Small intestine (tissue), 7 donors: ENCODE data around the gene EDN1. TPM values are rescaled to one million over a fixed set of nuclear protein-coding genes. Genes with fewer than 3 reads are reported as not detected.

Experiments used
- DNase-seq, 2 donors: peaks; one replicate each; pipeline versions ENCODE4 v3.0.0 to v3.0.0-alpha.2; 2013
- FAIRE-seq: peaks from 2 replicates; lab custom pipeline; 2012; peaks lifted over from hg19 to GRCh38; lab: Jason Lieb, UNC
- H3K27ac ChIP-seq, 3 donors: one replicate each; pipeline ENCODE4 v1.5.1; 2013; ENCODE audit warnings: low read length in 2 of 3, mild to moderate bottlenecking in 2 of 3, control low read depth in 1 of 3, inconsistent platforms in 1 of 3, low read depth in 1 of 3, moderate library complexity in 1 of 3
- H3K27me3 ChIP-seq, 3 donors: one replicate each; pipeline ENCODE4 v1.6.1; 2013; ENCODE audit warnings: low read length in 3 of 3, inconsistent platforms in 1 of 3; ENCODE audit not compliant: control insufficient read depth in 3 of 3, insufficient read depth in 3 of 3
- H3K36me3 ChIP-seq, 3 donors: one replicate each; pipeline ENCODE4 v1.6.1; 2013; ENCODE audit warnings: low read length in 3 of 3, inconsistent platforms in 1 of 3, low read depth in 1 of 3, mild to moderate bottlenecking in 1 of 3, moderate library complexity in 1 of 3; ENCODE audit not compliant: control insufficient read depth in 3 of 3, insufficient read depth in 2 of 3
- H3K4me1 ChIP-seq, 3 donors: one replicate each; pipeline ENCODE4 v1.6.1; 2013; ENCODE audit warnings: low read length in 2 of 3, inconsistent platforms in 1 of 3, low read depth in 1 of 3, mild to moderate bottlenecking in 1 of 3, moderate library complexity in 1 of 3; ENCODE audit not compliant: control insufficient read depth in 3 of 3, insufficient read depth in 2 of 3
- H3K4me3 ChIP-seq, 3 donors: one replicate each; pipeline ENCODE4 v1.5.1; 2013; ENCODE audit warnings: low read length in 3 of 3, control low read depth in 1 of 3, inconsistent platforms in 1 of 3, low read depth in 1 of 3, mild to moderate bottlenecking in 1 of 3, moderate library complexity in 1 of 3
- H3K9me3 ChIP-seq, 2 donors: one replicate each; pipeline ENCODE4 v1.6.1; 2013; ENCODE audit warnings: low read depth in 1 of 2, low read length in 1 of 2; ENCODE audit not compliant: control insufficient read depth in 2 of 2, insufficient read depth in 1 of 2
- WGBS, 3 donors: extraction: QIAGEN DNeasy Blood & Tissue Kit; methylation state at CpG; one replicate each; pipeline ENCODE4 v1.1.7; 2013; 5-methylcytosine and 5-hydroxymethylcytosine counted together
- polyA plus RNA-seq, 4 donors: library from polyadenylated mRNA; stranded (reverse) in 3 of 4; unstranded in 1 of 4; fragments of 200-250 nt in 3 of 4; fragments of 120-200 nt in 1 of 4; gene quantifications; one replicate each; pipeline versions ENCODE4 v1.2.1 to v1.2.3, GENCODE V29; 2013
- donor health status: healthy with polysubstance abuse.
- donor health status: control.
- donor health status: control.
- donor health status: Bipolar disorder and iron deficiency.
- donor health status: healthy.

Gene EDN1
- polyA plus RNA-seq, 4 donors: 7.3 to 28.5 (median 9.9) TPM

- WGBS, 3 donors: 97 to 100% (median 97%) methylated on average over 1 of the region's 1 CpG
- Histone ChIP-seq H3K4me3 (no peak overlapping the region), H3K36me3 (peaks cover 0 to 2% (median 0%) of the 10 kb centered on the region in 3 donors), H3K27ac (no peak overlapping the region), H3K4me1 (peaks cover 0 to 9% (median 0%) of the 10 kb centered on the region in 3 donors), H3K9me3 (peaks cover 0 to 3% of the 10 kb centered on the region in 2 donors), H3K27me3 (no peaks in the 10 kb centered on the region)
- no peak for FAIRE-seq
- no peak for DNase-seq
Measured at GRCh38 chr6:12271594-12271993, 18.6 kb upstream of the EDN1 start.

DNA sequence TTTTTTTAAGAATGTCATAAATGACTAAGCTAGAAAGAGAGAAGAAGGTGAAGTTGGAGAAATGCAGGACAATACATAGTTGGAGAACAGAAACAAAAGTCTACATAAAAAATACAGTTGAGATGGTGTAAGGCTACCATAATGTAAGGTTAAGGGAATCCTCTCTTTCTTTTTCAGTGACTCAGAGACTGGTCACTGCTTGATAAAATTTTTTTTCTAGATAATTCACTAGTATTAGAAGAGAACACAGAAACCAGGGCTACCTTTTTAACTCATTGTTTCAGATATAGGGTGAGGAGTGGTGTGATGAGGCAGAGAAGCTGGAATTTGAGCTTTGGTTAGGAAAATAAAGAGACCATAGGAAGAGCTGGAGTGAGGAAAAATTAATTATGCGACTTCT lies 18.2 kb upstream of the EDN1 start:
- H3K27ac ChIP-seq: no peak overlapping the region
- WGBS, 3 donors: 92 to 100% (median 96%) methylated on average over 1 of the region's 1 CpG
- no peaks in the 10 kb centered on the region for H3K27me3 ChIP-seq
- no peak overlapping the region for H3K4me3 ChIP-seq
- FAIRE-seq (no peak), DNase-seq (no peak)
- H3K36me3 ChIP-seq: peaks cover 0 to 2% (median 0%) of the 10 kb centered on the region in 3 donors
- peaks cover 0 to 13% (median 0%) of the 10 kb centered on the region in 3 donors for H3K4me1 ChIP-seq
- H3K9me3 ChIP-seq: peaks cover 0 to 3% of the 10 kb centered on the region in 2 donors

DNA sequence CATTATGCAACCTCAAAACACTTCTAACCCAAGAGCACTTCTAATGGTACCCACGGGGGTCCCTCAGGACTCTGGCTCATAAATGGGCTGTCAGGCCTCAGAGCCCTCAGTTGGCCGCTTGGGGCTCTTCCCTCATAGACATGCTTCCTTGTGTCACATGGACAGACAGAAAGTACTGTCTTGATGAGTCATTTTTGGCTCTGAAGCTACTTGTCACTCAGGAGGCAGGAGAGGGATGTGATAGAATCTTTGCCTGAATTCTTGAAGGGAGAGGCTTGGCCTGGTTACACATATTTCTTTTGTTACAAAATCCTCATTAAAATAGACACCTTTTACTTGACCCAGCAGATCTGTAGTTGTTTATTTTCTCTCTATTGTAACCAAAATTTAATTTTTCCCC lies 15.1 kb upstream of the EDN1 start:
- Histone ChIP-seq H3K27me3 (no peaks in the 10 kb centered on the region), H3K36me3 (peaks cover 0 to 2% (median 0%) of the 10 kb centered on the region in 3 donors), H3K9me3 (peaks cover 0 to 3% of the 10 kb centered on the region in 2 donors), H3K4me1 (peaks cover 0 to 20% (median 0%) of the 10 kb centered on the region in 3 donors), H3K27ac (peak overlapping the region in 1 of 3 donors; percentile 5), H3K4me3 (no peak overlapping the region)
- DNase-seq: no peak
- WGBS, 3 donors: 70 to 80% (median 71%) methylated on average over 2 of the region's 2 CpGs
- no peak for FAIRE-seq

GRCh38 chr6:12276930-12277315 lies 13.2 kb upstream of the EDN1 start:
- peaks cover 0 to 3% of the 10 kb centered on the region in 2 donors for H3K9me3 ChIP-seq
- 97 to 100% (median 100%) methylated on average over 1 of the region's 1 CpG for whole genome bisulfite sequencing, 3 donors

GRCh38 chr6:12277386-12277785 lies 12.8 kb upstream of the EDN1 start:
- peaks cover 0 to 3% of the 10 kb centered on the region in 2 donors for H3K9me3 ChIP-seq
- H3K27me3 ChIP-seq: no peaks in the 10 kb centered on the region
- DNase-seq (no peak), FAIRE-seq (no peak)
- H3K36me3 ChIP-seq: peaks cover 0 to 2% (median 0%) of the 10 kb centered on the region in 3 donors
- no peak overlapping the region for H3K4me3 ChIP-seq
- peaks cover 0 to 20% (median 0%) of the 10 kb centered on the region in 3 donors for H3K4me1 ChIP-seq
- H3K27ac ChIP-seq: no peak overlapping the region
- 85 to 90% (median 86%) methylated on average over 9 of the region's 9 CpGs for WGBS, 3 donors

More at GRCh38 chr6:12276930-12277315, 13.2 kb upstream of the EDN1 start:
- H3K27ac ChIP-seq: no peak overlapping the region
- peaks cover 0 to 2% (median 0%) of the 10 kb centered on the region in 3 donors for H3K36me3 ChIP-seq
- DNase-seq (no peak), FAIRE-seq (no peak)
- no peaks in the 10 kb centered on the region for H3K27me3 ChIP-seq
- no peak overlapping the region for H3K4me3 ChIP-seq
- peaks cover 0 to 20% (median 0%) of the 10 kb centered on the region in 3 donors for H3K4me1 ChIP-seq

DNA sequence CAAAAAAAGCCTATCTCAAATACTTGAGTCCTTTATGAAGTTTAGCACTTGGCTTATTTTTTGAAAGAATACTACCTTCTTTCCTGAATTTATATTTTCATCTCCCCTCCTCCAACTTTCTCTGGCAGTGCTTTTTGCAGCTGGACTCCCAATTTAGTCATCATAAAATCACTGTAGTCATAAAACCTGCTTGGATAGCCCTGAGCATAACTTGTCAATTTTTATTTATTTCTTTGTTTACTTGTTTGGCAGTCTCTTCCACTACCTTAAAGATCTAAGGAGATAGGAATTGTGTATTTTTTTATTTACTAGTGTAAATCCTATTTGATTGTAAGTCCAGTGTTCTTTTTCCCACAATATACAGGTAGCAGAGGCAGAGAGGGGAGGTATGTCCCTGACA lies 11.2 kb upstream of the EDN1 start:
- H3K4me3 ChIP-seq: no peak overlapping the region
- no peaks in the 10 kb centered on the region for H3K36me3 ChIP-seq
- H3K4me1 ChIP-seq: peaks cover 0 to 15% (median 0%) of the 10 kb centered on the region in 3 donors
- FAIRE-seq (no peak), DNase-seq (no peak)
- no peaks in the 10 kb centered on the region for H3K9me3 ChIP-seq
- no peak overlapping the region for H3K27ac ChIP-seq
- no peaks in the 10 kb centered on the region for H3K27me3 ChIP-seq

DNA sequence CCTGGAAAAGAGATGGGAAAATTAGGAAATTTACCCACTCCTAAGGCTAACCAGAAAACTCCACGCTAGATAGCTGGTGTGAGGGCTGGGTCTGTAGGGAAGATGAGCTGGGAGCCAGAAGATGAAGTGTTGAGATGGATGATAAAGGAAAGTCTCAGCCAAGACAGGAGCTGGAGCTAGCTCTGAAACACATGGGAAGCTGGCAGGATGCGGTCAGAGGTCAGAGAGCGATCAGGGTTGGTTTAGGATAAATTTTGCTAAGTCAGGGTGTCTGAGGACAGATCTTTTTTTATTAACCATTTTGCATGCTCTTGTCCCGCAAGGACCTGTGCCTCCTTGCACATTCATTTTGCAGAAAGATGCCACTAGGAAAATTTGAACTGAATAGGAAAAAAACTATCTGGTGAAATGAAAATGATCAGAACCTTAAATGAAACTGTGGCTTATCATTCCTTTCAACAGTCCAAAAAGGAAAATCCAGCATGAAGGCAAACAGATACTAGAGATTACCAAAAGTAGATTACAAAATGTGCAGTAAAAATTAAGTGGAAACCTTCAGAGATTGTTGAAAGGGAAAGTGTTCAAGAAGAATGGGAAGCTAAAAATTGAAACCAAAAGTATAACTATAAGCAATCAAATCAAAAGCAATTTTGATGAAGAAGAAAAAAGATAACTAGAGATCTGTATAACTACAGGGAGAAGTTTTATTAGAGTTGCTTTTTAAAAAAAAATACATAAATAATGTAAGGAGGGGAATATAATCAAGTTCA lies 10.7 kb upstream of the EDN1 start:
- Histone ChIP-seq H3K4me1 (peaks cover 0 to 13% (median 0%) of the 10 kb centered on the region in 3 donors), H3K27me3 (no peaks in the 10 kb centered on the region), H3K9me3 (no peaks in the 10 kb centered on the region), H3K36me3 (no peaks in the 10 kb centered on the region), H3K4me3 (no peak overlapping the region), H3K27ac (no peak overlapping the region)
- peak in 1 of 2 donors; percentile 50 for DNase-seq
- 21 to 46% (median 28%) methylated on average over 4 of the region's 4 CpGs for WGBS, 3 donors
- FAIRE-seq: peak; percentile 80

DNA sequence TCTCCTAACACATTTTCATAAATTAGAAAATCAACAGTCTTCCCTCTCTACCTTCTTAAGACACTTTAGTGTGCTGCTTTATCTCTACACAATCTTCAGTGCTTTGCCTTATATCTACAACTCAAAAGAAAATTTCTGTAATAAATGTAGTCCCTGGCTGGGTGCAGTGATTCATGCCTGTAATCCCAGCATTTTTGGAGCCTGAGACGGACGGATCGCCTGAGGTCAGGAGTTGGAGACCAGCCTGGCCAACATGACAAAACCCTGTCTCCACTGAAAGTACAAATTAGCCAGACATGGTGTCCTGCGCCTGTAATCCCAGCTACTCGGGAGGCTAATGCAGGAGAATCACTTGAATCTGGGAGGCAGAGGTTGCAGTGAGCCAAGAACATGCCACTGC lies 9.7 kb upstream of the EDN1 start:
- FAIRE-seq: no peak
- no peak overlapping the region for H3K4me3 ChIP-seq
- H3K27ac ChIP-seq: no peak overlapping the region
- no peaks in the 10 kb centered on the region for H3K27me3 ChIP-seq
- no peak for DNase-seq
- H3K9me3 ChIP-seq: no peaks in the 10 kb centered on the region
- peaks cover 0 to 13% (median 0%) of the 10 kb centered on the region in 3 donors for H3K4me1 ChIP-seq
- WGBS, 3 donors: 82 to 93% (median 89%) methylated on average over 5 of the region's 5 CpGs
- H3K36me3 ChIP-seq: no peaks in the 10 kb centered on the region
